Esophagus muscularis mucosa (tissue), 4 donors: ENCODE measurements around the gene IMPACT. TPM values are rescaled to one million over a fixed set of nuclear protein-coding genes. Genes with fewer than 3 reads are reported as not detected.

ENCODE experiments used
- DNase-seq: peaks from one replicate; pipeline ENCODE4 v3.0.0-alpha.2; 2017; ENCODE audit errors: extremely low spot score
- H3K27ac ChIP-seq, 4 donors: fragments of 200-600 bp; sonication (generic); replicated peaks in 1 of 4; 1 replicate in 3 of 4; 2 replicates in 1 of 4; pipeline ENCODE4 v1.5.1; 2016 to 2019; ENCODE audit warnings: mild to moderate bottlenecking in 1 of 4
- H3K27me3 ChIP-seq, 4 donors: fragments of 200-600 bp; sonication (generic); one replicate each; pipeline versions ENCODE4 v1.5.1 to v1.6.0; 2016 to 2019
- H3K36me3 ChIP-seq, 4 donors: fragments of 200-600 bp; sonication (generic); one replicate each; pipeline ENCODE4 v1.5.1; 2016 to 2019
- H3K4me1 ChIP-seq, 4 donors: fragments of 200-600 bp; sonication (generic); one replicate each; pipeline ENCODE4 v1.5.1; 2016 to 2019
- H3K4me3 ChIP-seq, 4 donors: fragments of 200-600 bp; sonication (generic); 1 replicate in 2 of 4; 2 replicates in 2 of 4; pipeline ENCODE4 v1.5.1; 2016 to 2019; ENCODE audit warnings: mild to moderate bottlenecking in 4 of 4, moderate library complexity in 1 of 4
- H3K9me3 ChIP-seq, 4 donors: fragments of 200-600 bp; sonication (generic); 1 replicate in 3 of 4; 2 replicates in 1 of 4; pipeline ENCODE4 v1.5.1; 2016 to 2019
- CTCF ChIP-seq, 3 experiments: fragments of 200-600 bp in 2 of 3; fragments of 450-650 bp in 1 of 3; sonication (generic) in 2 of 3; IDR thresholded peaks; one replicate each; pipeline ENCODE4 v1.5.1; 2017 to 2019; ENCODE audit warnings: antibody characterized with exemption in 3 of 3, mild to moderate bottlenecking in 2 of 3, moderate library complexity in 1 of 3
- EP300 ChIP-seq: sonication (generic); formaldehyde crosslinking; IDR thresholded peaks from one replicate; pipeline ENCODE4 v1.6.1; 2017; ENCODE audit warnings: antibody characterized with exemption
- POLR2A ChIP-seq: fragments of 450-650 bp; IDR thresholded peaks from one replicate; pipeline ENCODE4 v1.6.1; 2017; ENCODE audit warnings: antibody characterized with exemption, moderate library complexity, mild to moderate bottlenecking, low read depth
- POLR2AphosphoS5 ChIP-seq, 2 donors: sonication (generic); formaldehyde crosslinking; IDR thresholded peaks; one replicate each; pipeline ENCODE4 v1.6.1; 2017; ENCODE audit warnings: antibody characterized with exemption in 2 of 2
- WGBS: methylation state at CpG from one replicate; pipeline ENCODE4 v1.1.5; 2018; 5-methylcytosine and 5-hydroxymethylcytosine counted together
- intact Hi-C: fragments of 100-400 bp; cut with DNase I; formaldehyde crosslinking; loops from one replicate; pipeline ENCODE4 v1.15.1; 2023
- total RNA-seq, 4 donors: library from RNA; depleted of rRNA; stranded (reverse); fragments of >200 nt; gene quantifications; one replicate each; pipeline versions ENCODE4 v1.1.0 to v1.2.1, GENCODE V29; 2016

Gene IMPACT
- total RNA-seq, 4 donors from 2014 or later = 16.2 to 18.5 (median 17.4) TPM

GRCh38 chr18:24428709-24429108, 2.2 kb downstream of the IMPACT start:
- H3K27me3 ChIP-seq = peaks cover 0 to 13% (median 2%) of the 10 kb centered on the region in 4 donors
- H3K27ac ChIP-seq = no peak overlapping the region
- WGBS = 86% methylated on average over 3 of the region's 3 CpGs
- H3K36me3 ChIP-seq = peaks cover 0 to 28% (median 12%) of the 10 kb centered on the region in 4 donors
- no peak overlapping the region for H3K4me3 ChIP-seq
- TF ChIP-seq POLR2A = no peak
- TF ChIP-seq POLR2AphosphoS5 (IDR thresholded peaks at IDR 0.05) = no peak
- TF ChIP-seq CTCF (IDR thresholded peaks at IDR 0.05) = no peak
- TF ChIP-seq EP300 = no peak
- peaks cover 6 to 23% (median 17%) of the 10 kb centered on the region in 4 donors for H3K4me1 ChIP-seq
- no peaks in the 10 kb centered on the region for H3K9me3 ChIP-seq
- intact Hi-C loops = no loop called here
- DNase-seq = no peak

- Histone ChIP-seq H3K27ac (no peak overlapping the region), H3K4me3 (no peak overlapping the region), H3K9me3 (no peaks in the 10 kb centered on the region), H3K27me3 (peaks cover 0 to 9% (median 2%) of the 10 kb centered on the region in 4 donors), H3K36me3 (peaks cover 0 to 28% (median 12%) of the 10 kb centered on the region in 4 donors), H3K4me1 (peaks cover 6 to 23% (median 17%) of the 10 kb centered on the region in 4 donors)
- TF ChIP-seq POLR2AphosphoS5 (IDR thresholded peaks at IDR 0.05) (no peak), POLR2A (no peak), EP300 (no peak), CTCF (IDR thresholded peaks at IDR 0.05) (no peak)
- intact Hi-C loops = no loop called here
- DNase-seq = no peak
- 94% methylated on average over 4 of the region's 4 CpGs for WGBS
Measured at GRCh38 chr18:24429188-24429587, 2.7 kb downstream of the IMPACT start.

GRCh38 chr18:24432618-24433017, 6.1 kb downstream of the IMPACT start:
- Histone ChIP-seq H3K27me3 (no peaks in the 10 kb centered on the region), H3K4me1 (peaks cover 1 to 10% (median 7%) of the 10 kb centered on the region in 4 donors), H3K9me3 (no peaks in the 10 kb centered on the region), H3K4me3 (no peak overlapping the region), H3K27ac (no peak overlapping the region), H3K36me3 (peaks cover 0 to 52% (median 16%) of the 10 kb centered on the region in 4 donors)
- intact Hi-C loops = no loop called here
- WGBS = 96% methylated on average over 3 of the region's 3 CpGs
- no peak for TF ChIP-seq POLR2A
- DNase-seq = no peak

- Histone ChIP-seq H3K36me3 (peaks cover 12 to 69% (median 28%) of the 10 kb centered on the region in 4 donors), H3K4me1 (no peaks in the 10 kb centered on the region), H3K9me3 (no peaks in the 10 kb centered on the region), H3K27ac (no peak overlapping the region), H3K27me3 (no peaks in the 10 kb centered on the region), H3K4me3 (no peak overlapping the region)
- DNase-seq = no peak
- intact Hi-C loops = no loop called here
- 92% methylated on average over 1 of the region's 1 CpG for WGBS
- no peak for TF ChIP-seq CTCF (IDR thresholded peaks at IDR 0.05)
- TF ChIP-seq EP300 = no peak
- TF ChIP-seq POLR2AphosphoS5 (IDR thresholded peaks at IDR 0.05) = no peak
- no peak for TF ChIP-seq POLR2A
Measured at GRCh38 chr18:24436939-24437338, 10.5 kb downstream of the IMPACT start.

GRCh38 chr18:24443870-24444269, 17.4 kb downstream of the IMPACT start:
- Histone ChIP-seq H3K4me3 (no peak overlapping the region), H3K27me3 (no peaks in the 10 kb centered on the region), H3K4me1 (no peaks in the 10 kb centered on the region), H3K36me3 (peaks cover 40 to 81% (median 54%) of the 10 kb centered on the region in 4 donors), H3K9me3 (no peaks in the 10 kb centered on the region), H3K27ac (no peak overlapping the region)
- TF ChIP-seq POLR2A (no peak), EP300 (no peak), POLR2AphosphoS5 (IDR thresholded peaks at IDR 0.05) (no peak), CTCF (IDR thresholded peaks at IDR 0.05) (no peak)
- intact Hi-C loops = no loop called here
- 68% methylated on average over 2 of the region's 2 CpGs for WGBS
- no peak for DNase-seq
